NCI-H2029 treated with DMSO at 0.1 percent for 48 hours (cell line): ENCODE results near the gene KIFC3.
"Not testable (repeated sequence)": the region's sequence is repeated elsewhere in the genome, so short reads cannot be mapped to it uniquely, and the experiment has no call there.

Experiments
- DNase-seq: peaks from one replicate; lab custom pipeline; 2025; lab: John Stamatoyannopoulos, UW

The KIFC3 gene

DNA sequence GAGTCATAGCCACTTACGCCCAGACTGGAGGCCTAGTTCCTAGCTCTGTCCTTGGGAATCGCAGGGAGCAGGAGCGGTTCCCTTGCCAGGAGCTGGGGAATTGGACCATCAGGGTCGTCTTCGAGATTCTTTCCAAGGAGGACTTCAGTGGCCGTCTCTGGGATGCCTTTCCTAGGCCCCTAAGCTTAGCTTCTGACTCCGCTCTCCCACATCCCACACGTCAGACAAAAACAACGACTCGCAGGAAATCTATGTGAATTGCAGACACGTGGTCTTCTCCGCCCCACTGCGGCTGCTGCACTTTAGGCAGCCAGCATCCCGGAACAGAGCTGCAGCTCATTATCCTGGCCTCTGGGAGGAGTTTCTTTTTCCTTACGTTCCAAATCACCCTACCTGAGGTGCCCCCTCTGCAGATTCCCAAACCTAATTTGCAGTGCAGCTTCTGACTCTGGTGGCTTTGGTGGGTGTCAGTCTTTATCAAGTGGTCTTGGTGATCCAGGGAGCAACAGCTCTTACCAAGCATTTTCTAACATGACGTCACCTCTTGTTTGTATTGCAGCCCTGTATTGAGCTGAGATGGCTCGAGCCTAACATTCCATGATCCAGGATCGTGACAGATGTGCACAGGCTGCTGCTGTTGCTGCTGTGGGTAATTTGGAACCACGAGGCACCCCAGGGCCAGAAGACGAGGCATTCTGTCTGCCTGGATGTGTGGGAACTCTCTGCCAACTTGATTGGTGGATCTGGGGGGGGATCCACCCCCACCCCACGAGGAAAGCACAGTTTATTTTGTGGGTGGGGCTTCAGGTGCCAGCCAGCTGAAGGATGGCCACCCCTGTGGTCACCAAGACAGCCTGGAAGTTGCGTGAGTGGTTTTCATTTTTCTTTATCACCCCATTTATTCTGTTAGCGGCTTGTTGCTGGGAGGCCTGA lies 65.6 kb downstream of the KIFC3 start:
- peak; percentile 4 for DNase-seq

DNA sequence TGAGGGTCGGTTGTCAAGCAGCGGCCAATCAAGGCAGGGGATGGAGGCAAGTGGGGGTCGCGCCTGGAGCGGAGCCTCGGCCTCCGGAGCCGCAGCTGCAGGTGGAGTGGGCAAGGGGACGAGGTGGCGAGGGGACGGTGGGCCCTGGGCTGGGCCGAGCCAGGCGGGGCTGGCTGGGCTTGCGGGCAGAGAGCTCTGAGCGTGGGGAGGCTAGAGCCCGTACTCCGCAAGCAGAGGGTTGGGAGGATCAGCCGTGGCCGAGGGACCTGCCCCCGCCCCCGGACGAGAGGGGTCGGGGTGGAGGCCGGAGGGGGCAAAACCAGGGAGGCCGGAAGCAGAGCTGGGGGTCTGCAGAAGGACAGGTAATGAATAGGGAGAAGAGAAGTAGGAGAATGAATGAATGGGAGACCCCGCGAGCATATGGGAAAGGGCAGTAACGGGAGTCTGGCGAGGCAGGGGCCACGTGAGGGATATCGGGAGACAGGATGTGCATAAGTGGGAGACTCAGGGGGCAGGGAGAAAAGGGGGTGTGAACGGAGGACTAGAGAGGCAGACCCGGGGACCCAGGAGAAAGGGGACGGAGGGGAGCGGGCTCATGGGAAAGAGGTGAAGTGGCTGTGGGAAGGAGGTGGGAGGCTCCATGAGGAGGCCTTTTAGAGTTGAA lies 66.4 kb downstream of the KIFC3 start, which contains the start of gene KATNB1:
TSS of gene KATNB1 (plus strand) at position 16 of the 664 bp plus-strand sequence. CDS start 1,474 bp downstream, outside the sequence.
- no peak for DNase-seq

DNA sequence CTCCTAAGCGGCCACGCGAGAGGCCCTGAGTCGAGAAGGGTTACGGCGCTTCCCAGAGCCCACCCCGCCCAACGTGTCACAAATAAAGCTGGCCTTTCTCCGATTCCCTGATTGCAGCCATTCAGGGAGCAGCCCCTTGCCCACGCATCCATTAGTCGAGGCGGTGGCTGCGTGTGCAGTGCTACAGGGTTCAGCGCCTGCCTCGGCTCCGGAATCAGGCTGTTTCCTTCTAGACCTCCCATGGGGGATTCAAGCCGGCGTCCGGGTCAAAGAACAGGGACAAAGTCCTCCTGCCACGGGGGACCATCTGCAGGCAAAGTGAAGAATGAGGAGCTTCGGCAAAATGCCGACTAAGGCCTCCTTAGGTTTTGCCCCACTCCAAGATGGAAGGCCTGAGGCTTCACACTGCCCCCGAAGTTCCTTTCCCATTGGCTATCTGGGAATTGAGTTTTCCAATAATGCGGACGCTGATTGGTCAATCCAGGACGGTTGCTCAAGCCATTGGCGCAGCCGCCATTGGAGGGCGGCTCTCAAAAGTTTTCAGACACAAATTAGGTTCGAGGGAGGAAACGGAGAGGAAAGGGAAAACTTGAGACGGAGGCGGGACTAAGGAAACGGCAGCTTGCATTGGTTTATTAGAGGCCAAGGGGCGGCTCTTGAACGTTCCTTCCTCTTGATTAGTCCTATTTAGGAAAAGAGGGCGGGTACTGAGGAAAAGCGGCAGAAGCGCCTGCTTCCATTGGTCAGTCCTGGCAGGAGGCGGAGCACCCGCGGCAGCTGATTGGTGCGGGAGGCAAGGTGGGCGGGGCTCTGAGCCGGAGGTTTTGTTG lies 67.2 kb downstream of the KIFC3 start:
- peak; percentile 90 for DNase-seq

GRCh38 chr16:57734308-57734924 lies 67.9 kb downstream of the KIFC3 start:
- DNase-seq: no peak

DNA sequence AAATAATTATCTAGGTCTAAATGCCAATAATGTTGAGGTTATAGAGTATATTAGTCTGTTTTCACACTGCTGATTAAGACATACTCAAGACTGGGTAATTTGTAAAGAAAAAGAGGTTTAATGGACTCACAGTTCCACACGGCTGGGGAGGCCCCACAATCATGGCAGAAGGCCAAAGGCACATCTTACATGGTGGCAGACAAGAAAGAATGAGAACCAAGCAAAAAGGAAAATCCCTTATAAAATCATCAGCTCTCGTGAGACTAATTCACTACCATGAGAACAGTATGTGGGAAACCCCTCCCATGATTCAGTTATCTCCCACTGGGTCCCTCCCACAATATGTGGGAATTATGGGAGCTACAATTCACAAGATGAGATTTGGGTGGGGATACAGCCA lies 69.6 kb downstream of the KIFC3 start:
- no peak for DNase-seq

DNA sequence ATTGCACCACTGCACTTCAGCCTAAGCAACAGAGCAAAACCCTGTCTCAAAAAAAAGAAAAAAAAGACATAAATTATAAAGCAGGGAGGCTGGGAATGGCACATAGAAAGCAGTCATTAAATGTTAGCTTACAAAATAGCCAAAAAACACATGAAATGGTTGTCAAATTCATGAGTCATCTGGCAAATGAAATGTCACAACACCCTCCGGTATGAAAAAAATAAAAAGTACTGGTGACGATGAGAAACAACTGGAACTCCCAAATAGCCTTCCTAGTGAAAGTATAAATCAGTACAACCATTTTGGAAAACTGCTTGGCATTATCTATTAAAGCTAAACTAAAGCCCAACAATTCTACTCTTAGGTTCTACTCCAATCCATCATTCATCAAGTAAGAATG lies 70.3 kb downstream of the KIFC3 start:
- no peak for DNase-seq

DNA sequence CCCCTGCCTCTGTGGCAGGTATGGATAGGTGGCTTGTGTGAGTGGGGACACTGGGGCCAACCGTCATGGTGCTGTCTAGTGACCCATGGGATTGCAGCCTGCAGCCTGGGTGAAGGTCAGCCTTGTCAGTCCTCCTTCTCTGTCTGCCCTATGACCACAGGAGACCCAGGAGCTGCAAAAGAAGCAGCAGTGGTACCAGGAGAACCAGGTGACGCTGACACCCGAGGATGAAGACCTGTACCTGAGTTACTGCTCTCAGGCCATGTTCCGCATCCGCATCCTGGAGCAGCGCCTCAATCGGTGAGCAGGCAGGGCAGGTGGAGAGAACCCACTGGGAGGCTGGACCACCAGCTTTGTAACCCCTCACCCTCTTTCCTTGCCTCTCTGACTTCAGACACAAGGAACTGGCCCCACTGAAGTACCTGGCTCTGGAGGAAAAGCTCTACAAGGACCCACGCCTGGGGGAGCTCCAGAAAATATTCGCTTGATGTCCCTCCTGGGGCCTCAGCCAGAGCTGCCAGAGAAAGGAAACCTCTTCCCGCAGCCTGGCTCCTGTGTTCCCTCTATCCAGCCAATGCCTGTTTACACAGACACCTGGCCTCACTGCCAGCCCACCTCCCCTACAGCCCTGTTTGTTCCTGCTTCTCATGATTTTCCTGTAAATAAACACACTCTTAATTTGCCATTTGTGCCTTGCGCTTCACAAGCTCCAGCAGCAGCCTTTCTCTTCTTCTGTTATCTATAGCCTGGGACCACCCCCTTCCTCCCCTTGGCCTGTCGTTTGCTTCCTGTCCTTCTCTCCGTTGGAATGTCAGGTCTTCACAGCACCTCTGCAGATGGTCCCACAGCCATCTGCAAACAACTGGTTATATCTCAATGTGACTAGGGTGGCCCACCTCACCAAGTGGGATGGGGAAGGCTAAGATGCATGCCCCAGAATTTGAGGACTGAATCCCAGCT lies 71.2 kb downstream of the KIFC3 start:
- peak; percentile 9 for DNase-seq

DNA sequence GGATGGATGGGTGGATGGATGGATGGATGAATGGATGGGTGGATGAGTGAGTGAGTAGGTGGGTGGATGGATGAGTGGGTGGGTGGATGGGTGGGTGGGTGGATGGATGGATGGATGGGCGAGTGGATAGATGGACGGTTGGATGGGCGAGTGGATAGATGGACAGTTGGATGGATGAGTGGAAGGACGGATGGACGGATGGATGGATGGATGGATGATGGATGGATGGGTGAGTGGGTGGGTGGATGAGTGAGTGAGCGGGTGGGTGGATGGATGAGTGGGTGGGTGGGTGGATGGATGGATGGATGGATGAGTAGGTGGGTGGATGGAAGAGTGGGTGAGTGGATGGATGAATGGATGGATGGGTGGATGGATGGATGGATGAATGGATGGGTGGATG lies 72.4 kb downstream of the KIFC3 start:
- DNase-seq: not testable (repeated sequence)

GRCh38 chr16:57729182-57729484 lies 73.2 kb downstream of the KIFC3 start:
- no peak for DNase-seq

DNA sequence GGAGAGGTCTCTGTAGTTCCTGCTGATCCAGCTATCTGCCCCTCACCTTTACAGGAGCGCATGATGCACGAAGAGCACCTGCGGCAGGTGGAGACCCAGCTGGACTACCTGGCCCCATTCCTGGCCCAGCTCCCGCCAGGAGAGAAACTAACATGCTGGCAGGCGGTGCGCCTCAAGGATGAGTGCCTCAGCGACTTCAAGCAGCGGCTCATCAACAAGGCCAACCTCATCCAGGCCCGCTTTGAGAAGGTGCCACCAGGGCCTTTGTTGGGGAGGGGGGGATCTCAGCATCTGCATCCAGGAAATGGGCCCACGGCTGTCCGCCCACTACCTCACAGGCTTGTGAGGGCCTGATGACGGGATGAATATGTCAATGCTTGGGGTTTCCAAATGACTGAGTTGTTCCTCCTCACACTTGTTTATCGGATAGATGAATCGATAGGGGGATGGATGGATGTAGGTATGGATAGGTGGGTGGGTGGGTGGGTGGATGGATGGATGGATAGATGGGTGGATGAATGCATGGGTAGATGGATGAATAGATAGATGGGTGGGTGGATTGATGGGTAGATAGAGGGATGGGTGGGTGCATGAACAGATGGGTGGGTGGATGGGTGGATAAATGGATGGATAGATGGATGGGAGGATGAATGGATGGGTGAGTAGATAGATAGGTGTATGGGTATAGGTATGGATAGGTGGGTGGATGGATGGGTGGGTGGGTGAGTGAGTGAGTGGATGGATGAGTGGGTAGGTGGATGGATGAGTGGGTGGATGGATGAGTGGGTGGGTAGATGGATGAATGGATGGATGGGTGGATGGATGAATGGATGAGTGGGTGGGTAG lies 73.7 kb downstream of the KIFC3 start:
- DNase-seq: peak; percentile 8

DNA sequence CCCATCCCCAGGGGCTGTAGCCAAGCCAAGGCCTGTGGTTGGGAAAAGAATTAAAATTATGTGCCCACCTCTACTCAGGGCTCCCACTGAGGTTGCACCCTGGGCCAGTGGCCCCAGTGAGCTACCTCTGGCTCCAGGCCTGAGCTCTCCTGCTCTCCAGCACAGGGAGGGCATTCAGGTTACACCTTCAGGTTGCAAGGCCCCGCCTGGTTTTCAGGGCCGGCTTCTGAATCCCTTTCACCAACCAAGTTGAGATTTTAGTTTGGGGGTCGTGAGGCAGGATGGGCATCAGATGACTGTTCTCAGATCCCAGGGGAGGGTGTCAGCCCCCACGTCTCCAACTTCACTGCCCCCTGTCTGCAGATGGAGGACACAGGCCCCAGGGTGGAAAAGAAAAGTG lies 74.7 kb downstream of the KIFC3 start:
- DNase-seq: no peak

GRCh38 chr16:57726433-57726947 lies 75.8 kb downstream of the KIFC3 start:
- no peak for DNase-seq

GRCh38 chr16:57725976-57726375 lies 76.3 kb downstream of the KIFC3 start:
- DNase-seq: no peak

- DNase-seq: no peak
Observed at GRCh38 chr16:57725554-57725953, 76.7 kb downstream of the KIFC3 start.

GRCh38 chr16:57725151-57725550 lies 77.1 kb downstream of the KIFC3 start:
- no peak for DNase-seq

- no peak for DNase-seq
Observed at GRCh38 chr16:57724531-57724930, 77.8 kb downstream of the KIFC3 start.

GRCh38 chr16:57723170-57723569 lies 79.1 kb downstream of the KIFC3 start:
- DNase-seq: no peak

GRCh38 chr16:57722651-57723050 lies 79.6 kb downstream of the KIFC3 start:
- DNase-seq: no peak

DNA sequence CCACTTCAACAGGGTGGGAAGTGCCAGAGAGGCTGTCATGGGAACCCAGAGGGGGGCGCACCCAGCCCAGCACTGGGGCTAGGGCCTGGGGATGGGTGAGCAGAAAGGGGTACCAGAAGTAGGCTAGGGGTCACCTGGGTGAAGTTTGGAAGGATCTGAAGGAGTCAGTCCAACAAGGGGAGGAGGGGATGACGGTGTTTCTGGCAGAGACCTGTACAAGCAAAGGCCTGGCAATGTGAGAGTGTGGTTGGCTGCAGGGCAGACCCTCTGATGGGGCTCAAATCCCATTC lies 80.1 kb downstream of the KIFC3 start:
- DNase-seq: no peak
